AG09309 (cell line): Measurements from ENCODE around the gene LIPM.

ENCODE experiments used
- DNase-seq: peaks from one replicate; pipeline ENCODE4 v3.0.0-alpha.2; 2010; ENCODE audit warnings: low read depth
- H3K4me3 ChIP-seq: 2 replicates; pipeline ENCODE4 v1.5.1; 2011; ENCODE audit warnings: mild to moderate bottlenecking, low read depth, low read length, moderate library complexity; ENCODE audit not compliant: control insufficient read depth
- TF ChIP-seq, protein P1 (sequence below): IDR thresholded peaks from 2 replicates; pipeline ENCODE4 v1.5.1; 2011; ENCODE audit warnings: mild to moderate bottlenecking, low read depth, low read length, inconsistent platforms; ENCODE audit not compliant: insufficient read depth, control insufficient read depth; ENCODE audit errors: missing control alignments

LIPM gene, protein sequence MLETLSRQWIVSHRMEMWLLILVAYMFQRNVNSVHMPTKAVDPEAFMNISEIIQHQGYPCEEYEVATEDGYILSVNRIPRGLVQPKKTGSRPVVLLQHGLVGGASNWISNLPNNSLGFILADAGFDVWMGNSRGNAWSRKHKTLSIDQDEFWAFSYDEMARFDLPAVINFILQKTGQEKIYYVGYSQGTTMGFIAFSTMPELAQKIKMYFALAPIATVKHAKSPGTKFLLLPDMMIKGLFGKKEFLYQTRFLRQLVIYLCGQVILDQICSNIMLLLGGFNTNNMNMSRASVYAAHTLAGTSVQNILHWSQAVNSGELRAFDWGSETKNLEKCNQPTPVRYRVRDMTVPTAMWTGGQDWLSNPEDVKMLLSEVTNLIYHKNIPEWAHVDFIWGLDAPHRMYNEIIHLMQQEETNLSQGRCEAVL

DNA sequence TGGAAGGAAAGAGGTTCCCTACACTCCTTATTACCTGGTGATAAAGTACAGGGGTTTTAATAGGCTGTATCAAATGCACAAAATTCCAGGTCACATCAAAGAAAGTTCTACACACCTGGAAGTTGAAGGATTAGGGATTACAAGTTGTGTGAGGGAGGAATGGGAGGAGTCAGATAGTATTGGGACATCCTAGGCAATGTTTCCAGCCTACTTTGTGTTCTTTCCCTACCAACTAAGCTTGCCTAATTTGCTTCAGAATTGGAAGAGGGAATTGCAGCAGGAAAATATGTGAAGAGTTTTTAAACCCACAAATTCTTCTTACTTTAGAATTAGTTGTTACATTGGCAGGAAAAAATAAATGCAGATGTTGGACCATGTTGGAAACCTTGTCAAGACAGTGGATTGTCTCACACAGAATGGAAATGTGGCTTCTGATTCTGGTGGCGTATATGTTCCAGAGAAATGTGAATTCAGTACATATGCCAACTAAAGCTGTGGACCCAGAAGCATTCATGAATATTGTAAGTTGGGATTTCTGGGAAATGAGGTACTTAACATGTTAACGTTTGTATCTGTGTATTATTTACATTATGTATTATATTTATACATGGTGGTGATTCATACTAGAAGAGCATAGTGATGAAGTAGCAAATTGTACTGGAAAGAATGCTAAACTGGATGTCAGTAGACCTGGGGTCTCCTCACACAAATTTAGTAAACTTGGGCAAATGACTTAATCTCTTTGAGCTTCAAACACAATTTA is at the start of gene LIPM:
LIPM (plus strand) TSS at position 208 of the 763 bp plus-strand sequence; CDS start at position 375, 167 bp downstream.
- no peak for DNase-seq
- TF ChIP-seq, protein P1, sequence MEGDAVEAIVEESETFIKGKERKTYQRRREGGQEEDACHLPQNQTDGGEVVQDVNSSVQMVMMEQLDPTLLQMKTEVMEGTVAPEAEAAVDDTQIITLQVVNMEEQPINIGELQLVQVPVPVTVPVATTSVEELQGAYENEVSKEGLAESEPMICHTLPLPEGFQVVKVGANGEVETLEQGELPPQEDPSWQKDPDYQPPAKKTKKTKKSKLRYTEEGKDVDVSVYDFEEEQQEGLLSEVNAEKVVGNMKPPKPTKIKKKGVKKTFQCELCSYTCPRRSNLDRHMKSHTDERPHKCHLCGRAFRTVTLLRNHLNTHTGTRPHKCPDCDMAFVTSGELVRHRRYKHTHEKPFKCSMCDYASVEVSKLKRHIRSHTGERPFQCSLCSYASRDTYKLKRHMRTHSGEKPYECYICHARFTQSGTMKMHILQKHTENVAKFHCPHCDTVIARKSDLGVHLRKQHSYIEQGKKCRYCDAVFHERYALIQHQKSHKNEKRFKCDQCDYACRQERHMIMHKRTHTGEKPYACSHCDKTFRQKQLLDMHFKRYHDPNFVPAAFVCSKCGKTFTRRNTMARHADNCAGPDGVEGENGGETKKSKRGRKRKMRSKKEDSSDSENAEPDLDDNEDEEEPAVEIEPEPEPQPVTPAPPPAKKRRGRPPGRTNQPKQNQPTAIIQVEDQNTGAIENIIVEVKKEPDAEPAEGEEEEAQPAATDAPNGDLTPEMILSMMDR = no peak
- H3K4me3 ChIP-seq = no peak within 1 kb of the TSS

DNA sequence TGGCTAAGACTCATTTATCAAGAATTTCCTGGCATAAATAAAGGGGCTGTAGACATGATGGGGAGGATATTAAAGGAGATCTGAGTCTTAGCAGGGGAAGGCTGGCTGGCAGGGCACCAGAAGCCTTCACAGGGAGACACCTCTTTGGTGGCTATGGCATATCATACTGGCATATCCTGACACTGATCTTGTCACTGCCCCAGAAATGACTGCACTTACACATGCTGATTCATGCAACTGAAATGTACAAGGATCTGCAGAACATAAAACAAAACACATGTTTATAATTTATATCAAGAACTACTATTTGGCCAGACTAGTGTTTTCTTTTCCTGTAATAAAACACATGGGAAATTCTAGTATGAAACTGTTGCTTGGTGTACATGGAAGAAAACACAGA is 48.2 kb upstream of the LIPM start:
- no peak overlapping the region for H3K4me3 ChIP-seq
- TF ChIP-seq, protein P1 = no peak
- peak; percentile 52 for DNase-seq

DNA sequence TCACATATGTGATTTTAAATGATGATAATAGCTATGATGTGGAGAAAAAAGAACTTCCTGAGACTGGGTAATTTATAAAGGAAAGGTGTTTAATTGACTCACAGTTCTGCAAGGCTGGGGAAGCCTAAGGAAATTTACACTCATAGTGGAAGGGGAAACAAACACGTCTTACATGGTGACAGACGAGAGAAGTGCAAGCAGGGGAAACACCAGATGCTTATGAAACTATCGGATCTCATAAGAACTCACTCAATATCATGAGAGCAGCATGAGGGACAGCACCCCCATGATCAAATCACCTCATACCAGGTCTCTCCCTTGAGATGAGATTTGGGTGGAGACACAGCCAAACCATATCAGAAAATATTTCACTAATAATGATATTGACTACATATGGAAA is 46.8 kb upstream of the LIPM start:
- no peak overlapping the region for H3K4me3 ChIP-seq
- no peak for DNase-seq
- TF ChIP-seq, protein P1 = no peak

DNA sequence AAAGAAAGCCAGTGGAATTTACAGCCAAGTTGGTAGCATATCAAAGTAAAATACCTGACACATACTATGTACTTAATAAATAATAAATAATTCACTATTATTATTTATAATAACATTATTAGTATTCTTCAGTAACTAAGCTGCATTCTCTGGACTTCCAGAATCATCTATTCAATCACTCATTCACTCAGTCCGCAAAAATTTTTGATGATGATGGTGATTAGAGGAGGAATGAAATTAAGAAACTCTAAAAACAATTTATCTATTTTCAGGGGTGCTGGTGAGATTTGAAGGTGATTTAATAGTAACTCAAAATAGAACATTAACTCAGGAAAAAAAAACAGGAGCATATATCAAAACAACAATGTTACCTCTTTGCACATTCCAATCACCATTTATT is 45.9 kb upstream of the LIPM start:
- H3K4me3 ChIP-seq = no peak overlapping the region
- no peak for DNase-seq
- TF ChIP-seq, protein P1 = no peak

DNA sequence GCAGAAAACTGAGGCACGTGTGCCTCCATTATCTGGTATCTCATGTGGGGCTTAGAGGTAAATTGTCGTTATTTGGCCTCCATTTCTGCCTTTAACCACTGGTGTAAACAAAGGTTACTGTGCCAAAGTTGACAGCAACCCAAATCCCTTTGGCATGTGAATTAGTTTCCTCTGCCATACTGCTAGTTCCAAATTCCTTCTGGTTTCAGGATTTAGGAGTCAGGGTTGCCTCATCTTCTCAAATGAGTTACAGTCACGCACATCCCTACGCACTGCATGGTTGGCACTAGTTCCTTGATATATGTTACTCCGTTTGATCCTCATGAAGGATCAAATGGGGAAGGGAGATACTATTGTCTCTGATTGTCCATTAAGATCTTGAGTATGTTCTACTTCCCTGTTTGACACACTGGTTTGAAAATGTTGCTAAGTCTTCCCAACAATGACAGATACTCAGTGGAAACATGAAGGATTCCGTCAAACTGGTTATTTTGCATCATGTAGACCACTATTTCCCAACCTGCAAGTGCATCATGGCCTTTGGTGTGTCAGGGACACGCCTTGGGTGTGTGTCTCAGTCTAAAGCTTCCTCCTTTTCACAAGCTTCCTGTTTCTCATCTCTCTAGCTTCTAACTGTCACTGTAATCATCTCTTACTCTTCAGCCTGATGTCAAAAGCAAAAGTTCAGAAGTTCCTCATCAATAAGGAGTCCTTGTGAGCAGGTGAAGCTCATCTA is 43.0 kb upstream of the LIPM start, which contains the start of gene LIPN:
LIPN (plus strand) TSS at position 655 of the 736 bp plus-strand sequence. CDS start 1,386 bp downstream, outside the sequence.
- H3K4me3 ChIP-seq = no peak within 1 kb of the TSS
- TF ChIP-seq, protein P1 = no peak
- DNase-seq = no peak

DNA sequence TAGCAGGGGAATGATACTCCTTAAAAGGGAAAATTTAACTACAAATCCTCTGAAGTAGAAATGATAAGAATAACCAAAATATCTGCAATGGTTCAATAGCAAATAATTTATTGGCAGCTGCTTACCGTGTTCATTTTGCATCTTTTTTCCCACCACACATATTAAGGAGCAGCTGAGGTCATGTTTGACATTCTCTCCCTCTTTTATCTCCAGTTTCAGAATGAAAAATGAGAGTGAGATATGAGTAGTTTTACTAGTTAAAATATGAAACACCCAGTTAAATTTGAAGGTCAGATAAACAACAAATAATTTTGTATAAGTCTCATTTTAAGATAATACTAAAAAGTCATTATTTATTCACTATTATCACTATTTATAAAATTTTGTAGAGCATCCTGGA is 39.6 kb upstream of the LIPM start:
- DNase-seq = no peak

More for the DNA sequence above, 39.6 kb upstream of the LIPM start:
- TF ChIP-seq, protein P1 = no peak
- no peak overlapping the region for H3K4me3 ChIP-seq
